Kidney glomerular epithelial cell (primary cell): ENCODE measurements around the gene LMX1B.

Experiments
- DNase-seq: peaks from one replicate; lab custom pipeline; 2025; lab: John Stamatoyannopoulos, UW

LMX1B gene

GRCh38 chr9:126676685-126677143, 63.0 kb downstream of the LMX1B start:
- no peak for DNase-seq

- DNase-seq: no peak
These were observed 63.7 kb downstream of the LMX1B start for GRCh38 chr9:126677188-126678084.

GRCh38 chr9:126678989-126679388, 65.3 kb downstream of the LMX1B start:
- no peak for DNase-seq

- no peak for DNase-seq
These were observed 67.6 kb downstream of the LMX1B start for GRCh38 chr9:126681336-126681735.

- DNase-seq: no peak
These were observed 68.5 kb downstream of the LMX1B start for GRCh38 chr9:126682113-126682810.

- DNase-seq: no peak
These were observed 69.4 kb downstream of the LMX1B start for GRCh38 chr9:126682928-126683697.

GRCh38 chr9:126683698-126684044, 69.9 kb downstream of the LMX1B start:
- no peak for DNase-seq

- DNase-seq: no peak
These were observed 70.6 kb downstream of the LMX1B start for GRCh38 chr9:126684345-126684744.

GRCh38 chr9:126684965-126685465, 71.3 kb downstream of the LMX1B start:
- DNase-seq: no peak

GRCh38 chr9:126687930-126688461, 74.3 kb downstream of the LMX1B start:
- DNase-seq: no peak

GRCh38 chr9:126688617-126689016, 74.9 kb downstream of the LMX1B start:
- DNase-seq: no peak

- no peak for DNase-seq
These were observed 75.5 kb downstream of the LMX1B start for GRCh38 chr9:126689027-126689825.

- DNase-seq: no peak
These were observed 76.8 kb downstream of the LMX1B start for GRCh38 chr9:126690431-126691051.

- DNase-seq: no peak
These were observed 78.5 kb downstream of the LMX1B start for GRCh38 chr9:126692041-126692758.

GRCh38 chr9:126692759-126693427, 79.2 kb downstream of the LMX1B start:
- no peak for DNase-seq

GRCh38 chr9:126693428-126693944, 79.8 kb downstream of the LMX1B start:
- no peak for DNase-seq

- no peak for DNase-seq
These were observed 80.7 kb downstream of the LMX1B start for GRCh38 chr9:126694206-126695081.

GRCh38 chr9:126695186-126695585, 81.5 kb downstream of the LMX1B start:
- DNase-seq: no peak
